Erythroblast (primary cell): ENCODE data around the gene MLST8.

Source experiments
- DNase-seq, 2 experiments: peaks; one replicate each; lab custom pipeline; 2025; lab: John Stamatoyannopoulos, UW
- GATA1 ChIP-seq: IDR thresholded peaks from 2 replicates; pipeline ENCODE4 v1.6.1; 2011; ENCODE audit warnings: low read depth, mild to moderate bottlenecking, control low read depth, low read length, moderate library complexity
- POLR2A ChIP-seq: IDR thresholded peaks from 2 replicates; pipeline ENCODE4 v1.6.1; 2011; ENCODE audit warnings: mild to moderate bottlenecking, low read length

Gene MLST8

DNA sequence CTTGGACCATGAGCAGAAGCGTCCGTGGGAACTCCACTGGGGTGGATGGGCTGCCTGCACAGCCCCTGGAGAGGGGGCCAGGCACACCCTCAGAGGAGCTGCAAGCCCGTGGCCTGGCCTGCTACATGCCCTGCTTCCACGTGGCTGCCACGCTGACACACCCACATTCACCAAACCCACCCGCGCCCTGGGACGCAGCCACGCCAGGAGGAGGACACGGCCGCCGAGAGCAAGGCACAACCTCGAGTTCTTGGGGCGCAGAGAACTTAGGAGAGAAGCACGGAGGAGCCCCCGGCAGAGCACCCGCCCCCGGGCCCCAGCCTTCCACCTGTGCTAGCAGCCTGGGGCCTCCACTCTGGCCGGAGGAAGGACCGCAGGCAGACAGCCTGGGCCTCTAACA lies 27.7 kb upstream of the MLST8 start:
- DNase-seq = no peak
- TF ChIP-seq POLR2A = no peak
- TF ChIP-seq GATA1 = no peak

DNA sequence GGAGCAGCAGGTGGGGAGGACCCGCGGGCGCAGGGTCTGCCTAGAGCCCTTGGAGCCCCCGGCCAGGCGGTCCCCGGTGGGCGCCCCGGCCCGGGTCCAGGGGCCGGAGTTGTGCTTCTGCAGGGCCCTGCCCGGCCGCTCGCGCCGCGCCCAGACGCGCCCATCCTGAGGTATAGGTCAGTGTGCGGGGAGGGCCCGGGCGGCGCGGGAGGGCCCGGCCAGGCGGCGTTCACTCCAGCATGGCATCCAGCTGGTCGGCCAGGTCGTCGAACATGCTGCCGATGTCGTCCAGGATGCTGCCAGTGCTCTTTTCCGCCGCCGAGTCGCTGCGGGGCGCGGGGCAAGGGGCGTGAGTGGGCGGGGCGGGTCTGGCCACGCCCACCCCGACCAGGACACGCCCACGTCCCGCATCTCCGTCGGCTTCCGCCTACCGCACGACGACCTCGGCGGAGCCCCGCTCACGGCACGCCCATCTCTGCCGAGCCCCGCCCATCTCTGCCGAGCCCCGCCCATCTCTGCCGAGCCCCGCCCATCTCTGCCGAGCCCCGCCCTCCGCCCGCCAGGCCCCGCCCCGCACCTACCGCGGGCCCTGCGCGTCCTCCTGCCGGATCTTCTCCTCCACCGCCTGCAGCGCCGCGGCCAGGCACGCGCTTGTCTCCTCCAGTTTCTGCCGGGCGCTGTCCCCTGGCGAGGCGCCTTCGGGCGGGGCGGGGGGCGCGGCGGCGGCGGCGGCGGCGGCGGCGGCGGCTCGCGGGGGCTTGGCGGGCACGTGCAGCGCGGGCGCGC lies 26.7 kb upstream of the MLST8 start:
- TF ChIP-seq GATA1 (no peak), POLR2A (no peak)
- peak; percentile 71 to 73 for DNase-seq

DNA sequence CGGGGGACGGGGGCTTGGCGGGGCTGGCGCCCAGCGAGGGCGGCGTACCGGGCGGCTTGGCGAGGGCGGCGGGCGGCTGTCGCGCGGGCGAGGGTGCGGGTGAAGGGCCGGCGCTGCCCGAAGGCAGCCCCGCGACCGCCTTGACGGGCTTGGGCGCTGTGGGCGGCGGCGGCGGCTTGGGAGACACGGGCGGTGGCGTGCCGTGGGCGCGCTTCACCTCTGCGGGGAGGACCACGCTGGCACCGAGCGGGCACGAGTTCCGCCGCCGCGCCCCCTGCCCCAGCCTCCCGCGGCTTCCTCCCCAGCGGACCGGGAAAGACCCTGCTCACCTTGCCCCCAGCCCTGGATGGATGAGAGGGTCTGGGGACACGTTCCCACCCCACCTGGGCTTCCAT lies 26.1 kb upstream of the MLST8 start:
- TF ChIP-seq POLR2A (no peak), GATA1 (no peak)
- DNase-seq = no peak

DNA sequence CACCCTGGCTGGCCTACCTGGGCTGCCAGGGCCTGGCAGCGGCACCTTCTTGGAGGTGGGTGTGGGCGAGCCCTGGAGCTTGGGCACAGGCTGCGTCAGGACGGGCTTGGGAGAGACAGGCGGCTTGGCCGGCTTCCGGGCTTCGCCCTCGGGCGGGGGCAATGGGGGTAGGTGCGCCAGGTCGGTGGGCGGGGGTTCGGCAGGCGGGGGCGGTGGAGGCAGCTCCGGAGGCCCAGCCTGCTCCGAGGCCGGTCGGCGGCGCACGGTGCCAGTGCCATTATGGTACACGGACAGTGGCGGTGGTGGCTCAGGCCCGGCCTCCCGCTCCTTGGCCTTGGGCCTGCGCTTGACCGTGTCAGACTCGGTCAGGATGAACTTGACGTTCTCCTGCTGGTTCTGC lies 25.7 kb upstream of the MLST8 start:
- TF ChIP-seq POLR2A (no peak), GATA1 (no peak)
- no peak for DNase-seq

DNA sequence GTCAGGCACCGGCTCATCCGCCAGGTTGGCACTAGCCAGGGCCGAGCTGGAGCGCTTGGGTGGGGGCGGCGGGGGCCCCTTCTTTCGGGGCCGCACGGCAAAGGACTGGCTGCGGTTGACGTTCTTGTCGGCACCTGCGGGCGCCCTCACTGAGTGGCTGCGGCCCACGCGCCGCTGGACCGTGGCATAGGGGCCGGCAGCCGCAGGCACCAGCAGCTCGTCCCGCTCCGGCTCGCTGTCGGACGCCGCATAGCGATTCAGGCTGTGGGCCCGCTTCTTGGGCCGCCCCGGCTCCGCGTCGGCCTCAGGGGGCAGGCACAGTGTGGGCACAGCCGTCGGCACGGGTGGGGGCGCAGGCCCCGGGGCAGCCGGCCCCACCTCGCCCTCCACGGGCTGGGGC lies 24.8 kb upstream of the MLST8 start:
- no peak for DNase-seq
- TF ChIP-seq POLR2A (no peak), GATA1 (no peak)

DNA sequence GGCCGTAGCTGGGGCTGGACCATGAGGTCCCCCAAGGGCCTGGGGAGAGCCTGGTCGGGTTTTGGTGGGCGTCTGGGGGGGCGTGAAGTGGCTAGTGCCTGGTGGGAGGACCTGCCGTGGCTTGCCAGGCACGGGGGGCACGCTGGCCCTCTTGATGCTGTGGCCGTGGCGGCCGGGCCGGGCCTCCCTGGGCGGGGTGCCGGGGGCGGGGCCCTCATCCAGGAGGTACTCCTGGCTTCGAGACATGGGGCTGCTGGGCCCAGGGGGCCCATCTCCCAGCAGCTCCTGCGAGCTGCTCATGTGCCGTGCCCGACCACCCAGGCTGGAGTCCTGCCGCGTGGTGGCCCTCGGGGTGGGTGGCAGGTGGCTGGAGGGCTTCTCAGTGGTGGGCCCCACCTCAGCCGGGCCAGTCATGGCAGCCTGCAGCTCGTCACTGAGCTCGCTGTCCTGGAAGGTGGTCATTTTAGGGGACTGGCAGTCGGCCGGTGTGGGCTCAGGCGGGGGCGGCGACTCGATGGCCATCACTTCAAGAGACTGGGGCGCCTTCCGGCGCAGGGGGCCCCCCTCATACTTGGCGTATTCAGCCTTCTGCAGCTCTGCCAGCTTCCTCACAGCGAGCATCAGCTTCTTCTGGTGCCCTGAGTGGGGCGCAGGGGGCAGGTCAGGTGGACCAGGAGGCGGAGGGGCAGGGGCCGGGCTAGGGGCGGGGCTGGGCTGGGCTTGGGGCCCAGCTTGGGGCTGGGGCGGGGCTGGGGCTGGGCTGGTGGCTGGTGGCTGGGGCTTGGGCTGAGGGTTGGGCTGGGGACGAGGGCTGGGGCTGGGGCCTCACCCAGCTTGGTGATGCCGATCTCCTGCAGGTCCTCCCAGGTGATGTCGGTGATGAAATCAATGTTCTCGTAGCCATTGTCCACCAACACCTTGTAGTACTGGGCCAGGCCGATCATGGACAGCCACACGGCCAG lies 24.0 kb upstream of the MLST8 start:
- TF ChIP-seq POLR2A (no peak), GATA1 (no peak)
- no peak for DNase-seq

DNA sequence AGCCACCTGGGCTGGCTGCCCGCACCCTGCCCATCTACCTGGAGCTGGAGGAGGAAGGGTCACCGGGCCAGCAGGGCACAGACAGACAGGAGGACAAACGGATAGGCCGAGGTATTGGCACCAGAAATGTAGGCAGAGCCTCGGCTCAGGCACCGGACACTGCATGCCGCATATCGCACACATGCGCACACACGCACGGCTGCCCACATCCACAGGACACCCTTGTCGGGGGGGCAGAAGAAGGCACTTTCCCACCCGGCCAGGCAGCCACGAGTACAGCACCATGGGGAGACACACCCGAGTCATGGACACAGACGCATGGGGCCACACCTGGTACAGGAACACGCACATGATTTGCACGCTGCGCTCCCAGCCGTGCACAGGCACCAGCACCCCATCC lies 23.3 kb upstream of the MLST8 start:
- no peak for DNase-seq
- no peak for TF ChIP-seq POLR2A
- TF ChIP-seq GATA1 = no peak

DNA sequence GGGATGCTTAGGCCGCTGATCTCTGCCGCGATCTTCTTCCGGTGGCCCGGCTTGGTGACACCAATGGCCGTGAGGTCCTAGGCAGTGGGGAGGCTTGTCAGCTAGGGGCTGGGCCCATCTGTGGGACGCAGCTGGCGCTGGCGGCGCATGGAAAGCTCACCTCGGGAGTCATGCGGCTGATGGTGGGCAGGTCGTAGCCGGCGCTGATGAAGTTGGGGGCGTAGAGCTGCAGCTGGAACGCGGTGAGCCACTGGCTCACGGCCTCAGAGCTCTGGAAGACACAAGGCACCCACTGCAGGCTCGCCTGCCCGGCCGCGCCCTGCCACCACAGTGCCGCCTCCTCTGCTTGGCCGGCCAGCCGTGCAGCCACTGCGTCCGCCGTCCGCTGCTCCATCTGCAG lies 21.6 kb upstream of the MLST8 start:
- no peak for DNase-seq
- no peak for TF ChIP-seq GATA1

DNA sequence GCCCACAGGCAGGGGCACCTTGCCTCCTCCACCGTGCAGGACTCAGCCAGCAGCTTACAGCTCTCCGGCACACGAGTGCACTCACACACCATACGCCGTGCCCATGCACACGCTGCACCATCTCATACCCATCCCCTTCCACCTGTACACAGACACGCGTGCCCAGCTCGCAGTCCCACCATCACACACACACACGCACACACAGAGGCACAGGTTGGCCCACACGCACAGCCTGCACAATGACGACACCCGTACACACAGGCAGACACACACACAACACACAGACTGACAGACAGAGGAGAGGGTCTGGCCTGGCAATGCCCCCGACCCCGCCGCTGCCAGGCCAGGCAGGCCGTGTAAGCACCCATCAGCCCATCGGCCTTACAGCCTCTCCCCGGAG lies 20.9 kb upstream of the MLST8 start:
- no peak for DNase-seq
- no peak for TF ChIP-seq GATA1
- no peak for TF ChIP-seq POLR2A

DNA sequence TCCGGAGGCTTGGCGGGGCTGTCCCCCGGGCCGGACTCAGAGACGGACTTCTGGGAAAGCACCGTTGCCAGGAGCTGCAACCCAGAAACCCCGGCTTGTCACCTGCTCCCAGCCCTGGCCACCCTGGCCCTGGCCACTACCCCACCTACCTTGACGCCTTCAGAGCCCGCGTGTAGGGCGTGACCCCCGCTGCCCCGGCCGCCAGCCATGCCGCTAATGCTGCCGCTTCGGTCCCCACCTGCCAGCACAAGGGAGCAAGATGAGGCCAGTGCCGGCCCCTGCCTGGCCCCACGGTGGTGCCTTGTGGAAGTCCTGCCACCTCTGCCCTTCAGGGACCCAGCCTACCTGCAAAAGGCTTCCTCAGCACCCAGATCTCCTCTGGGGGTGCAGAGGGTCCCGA lies 20.3 kb upstream of the MLST8 start:
- TF ChIP-seq GATA1 (no peak), POLR2A (no peak)
- DNase-seq = no peak

DNA sequence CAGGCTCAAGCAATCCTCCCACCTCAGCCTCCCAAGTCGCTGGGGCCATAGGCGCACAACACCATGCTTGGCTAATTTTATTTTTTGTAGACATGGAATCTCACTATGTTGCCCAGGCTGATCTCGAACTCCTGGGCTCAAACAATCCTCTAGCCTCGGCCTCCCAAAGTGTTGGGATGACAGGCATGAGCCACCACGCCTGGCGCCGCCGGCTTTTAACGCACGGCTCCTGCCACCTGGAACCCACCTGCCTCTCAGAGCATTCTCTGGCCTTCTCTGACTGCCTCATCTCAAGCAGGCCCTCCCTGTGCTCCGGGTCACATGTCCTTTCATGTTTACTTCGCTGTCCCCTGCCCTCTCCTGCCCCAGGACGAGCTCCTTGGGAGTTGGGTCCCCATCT lies 19.2 kb upstream of the MLST8 start:
- TF ChIP-seq GATA1 (no peak), POLR2A (no peak)

DNA sequence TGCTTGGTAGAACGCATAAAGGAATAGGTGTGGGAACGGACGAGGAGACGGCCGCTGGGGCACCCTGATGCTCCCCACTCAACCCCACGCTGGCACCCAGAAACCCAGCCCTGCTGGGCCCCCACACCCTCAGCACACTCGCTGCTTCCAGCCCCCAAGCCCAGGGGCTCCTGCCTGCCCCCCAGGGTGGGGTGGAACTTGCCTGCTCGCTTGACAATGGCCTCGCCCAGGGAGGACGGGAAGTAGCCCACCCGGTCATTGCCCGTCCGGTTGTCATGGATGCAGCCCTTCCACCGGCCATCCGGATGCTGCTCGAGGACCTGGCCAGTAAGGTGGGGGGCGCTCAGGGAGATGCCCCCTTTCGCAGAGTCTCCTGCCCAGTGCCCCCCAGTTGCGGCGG lies 18.7 kb upstream of the MLST8 start:
- TF ChIP-seq GATA1 (no peak), POLR2A (no peak)
- no peak for DNase-seq

More for the DNA sequence above, 19.2 kb upstream of the MLST8 start:
- DNase-seq = no peak

DNA sequence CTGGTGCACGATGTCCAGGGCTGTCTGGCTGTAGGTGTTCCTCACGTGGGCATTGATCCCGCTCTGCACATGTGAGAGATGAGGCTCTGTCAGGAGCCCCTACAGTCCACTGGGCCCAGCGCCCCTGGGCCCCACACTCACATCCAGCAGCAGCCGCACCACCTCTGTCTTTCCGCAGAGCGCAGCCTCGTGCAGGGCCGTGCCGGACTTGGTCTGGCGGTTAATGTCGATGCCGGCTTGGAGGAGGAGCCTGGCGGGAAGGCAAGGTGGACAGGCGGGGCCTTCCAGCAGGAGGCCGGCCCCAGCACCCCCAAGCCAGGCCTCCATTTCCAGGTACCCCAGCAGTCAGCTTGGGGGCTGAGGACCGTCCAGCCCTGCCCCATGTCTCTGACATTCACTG lies 18.0 kb upstream of the MLST8 start:
- no peak for DNase-seq
- TF ChIP-seq POLR2A (no peak), GATA1 (no peak)

DNA sequence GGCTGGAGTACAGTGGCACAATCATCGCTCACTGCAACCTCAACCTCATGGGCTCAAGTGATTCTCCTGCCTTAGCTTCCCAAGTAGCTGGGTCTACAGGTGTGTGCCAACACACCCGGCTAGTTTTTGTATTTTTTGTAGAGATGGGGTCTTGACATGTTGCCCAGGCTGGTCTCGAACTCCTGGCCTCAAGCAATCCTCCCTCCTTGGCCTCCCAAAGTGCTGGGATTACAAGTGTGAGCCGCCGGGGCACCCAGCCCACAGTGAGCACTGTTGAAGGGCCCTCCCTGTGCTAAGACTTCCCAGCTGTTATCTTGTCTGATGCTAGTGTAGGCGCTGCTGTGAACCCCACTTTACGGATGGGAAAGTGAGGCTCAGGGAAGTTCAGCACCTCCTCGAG lies 16.9 kb upstream of the MLST8 start:
- TF ChIP-seq POLR2A (no peak), GATA1 (no peak)
- DNase-seq = no peak
